Inflammatory macrophage treated with lipopolysaccharide for 1 hour (primary cell): ENCODE data around the gene UBAP1.
"Not testable (repeated sequence)": the region's sequence is repeated elsewhere in the genome, so short reads cannot be mapped to it uniquely, and the experiment has no call there.

Experiments used
- DNase-seq, 2 donors: peaks; one replicate each; pipeline ENCODE4 v3.0.0-alpha.2; 2020 to 2022

Gene UBAP1

DNA sequence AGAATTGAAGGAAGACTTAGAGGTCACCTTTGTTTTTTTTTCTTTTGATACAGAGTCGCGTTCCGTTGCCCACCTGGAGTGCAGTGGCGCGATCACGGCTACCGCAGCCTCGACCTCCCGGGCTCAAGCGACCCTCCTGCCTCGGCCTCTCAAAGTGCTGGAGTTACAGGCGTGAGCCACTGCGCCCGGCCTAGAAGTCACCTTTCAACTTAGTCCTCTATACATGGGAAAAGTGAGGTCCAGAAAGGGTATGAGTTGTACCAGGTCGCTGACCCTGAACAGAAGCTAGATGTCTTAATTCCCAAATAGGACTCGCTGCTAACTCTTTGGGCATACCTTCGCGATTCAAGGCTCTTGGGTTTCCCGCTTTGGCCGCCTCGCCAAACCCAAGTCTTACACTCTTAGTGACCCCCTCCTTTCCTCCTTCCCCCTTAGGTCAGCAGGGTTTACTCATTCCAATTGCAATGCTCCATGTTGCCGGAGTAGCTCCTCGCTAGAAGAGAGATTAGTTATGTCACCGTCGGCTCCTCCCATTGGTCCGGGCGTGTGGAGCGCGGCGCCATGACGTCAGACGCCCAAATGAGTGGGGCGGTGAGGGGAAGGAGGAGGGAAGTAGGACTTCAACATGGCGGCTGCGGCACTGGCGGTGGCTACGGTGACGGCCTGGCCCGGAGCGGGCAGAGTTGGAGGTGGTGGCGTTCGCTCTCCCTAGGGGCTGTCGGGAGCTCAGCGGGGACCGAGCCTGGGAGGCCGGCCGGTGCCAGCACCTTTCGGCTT, at the start of gene UBAP1:
UBAP1 (plus strand) TSS at position 608 of the 777 bp plus-strand sequence. CDS start 41,872 bp downstream, outside the sequence.
- peak; percentile 99 for DNase-seq

DNA sequence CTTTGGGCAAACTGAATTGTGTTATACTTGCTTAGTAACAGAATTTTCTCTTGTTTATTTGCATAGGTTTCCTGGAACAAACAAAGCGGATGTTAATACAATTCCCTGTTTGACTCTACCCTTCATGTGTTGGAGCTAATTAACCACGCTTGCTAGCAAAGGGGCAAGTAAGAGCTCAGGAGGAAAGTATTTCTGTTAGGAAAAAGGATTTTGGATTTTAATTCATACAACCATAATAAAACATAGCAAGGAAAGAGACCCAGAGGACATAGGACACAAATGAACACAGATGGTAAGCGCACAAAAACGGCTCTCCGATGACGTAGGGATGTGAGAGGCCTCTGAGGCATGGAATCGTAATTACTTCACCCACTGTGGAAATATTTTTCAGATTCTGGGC, 47.3 kb upstream of the UBAP1 start:
- DNase-seq = no peak

DNA sequence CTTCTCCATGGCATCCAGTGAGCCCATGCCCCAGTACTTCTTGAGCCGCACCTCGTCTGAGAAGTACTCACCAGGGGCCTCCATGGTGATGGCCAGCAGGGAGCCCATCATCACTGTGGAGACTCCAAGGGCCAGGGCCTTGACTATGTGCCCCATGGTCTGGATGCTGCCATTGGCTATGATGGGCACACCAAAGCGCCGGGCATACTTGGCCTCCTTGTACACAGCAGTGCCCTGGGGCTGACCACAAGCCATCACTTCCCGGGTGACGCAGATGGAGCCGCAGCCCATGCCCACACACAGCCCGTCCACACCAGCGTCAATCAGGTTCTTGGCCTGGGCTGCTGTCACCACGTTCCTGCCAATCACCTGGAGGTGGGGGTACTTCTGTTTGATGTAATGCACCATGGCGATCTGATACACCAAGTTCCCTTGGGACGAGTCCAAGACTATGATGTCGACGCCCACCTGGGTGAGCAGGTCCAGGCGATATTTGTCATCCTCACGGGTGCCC, 45.4 kb upstream of the UBAP1 start:
- no peak for DNase-seq

DNA sequence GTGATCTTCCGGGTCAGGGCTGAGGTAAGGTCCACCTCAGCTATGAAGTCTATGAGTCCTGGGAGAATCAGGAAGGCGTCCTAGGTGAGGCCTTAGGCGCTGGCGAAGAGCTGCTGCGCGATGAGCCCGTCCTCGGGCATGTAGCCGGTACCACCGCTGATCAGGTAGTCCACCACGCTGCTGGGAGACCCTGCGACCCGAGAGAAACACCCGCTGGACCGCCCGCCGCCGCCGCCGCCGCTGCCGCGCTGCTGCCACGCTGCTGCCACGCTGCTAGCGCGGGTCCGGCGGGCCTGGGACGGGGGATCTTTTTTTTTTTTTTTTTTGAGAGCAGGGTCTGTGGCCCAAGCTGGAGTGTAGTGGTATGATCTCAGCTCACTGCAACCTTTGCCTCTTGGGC, 44.3 kb upstream of the UBAP1 start:
- DNase-seq = no peak

DNA sequence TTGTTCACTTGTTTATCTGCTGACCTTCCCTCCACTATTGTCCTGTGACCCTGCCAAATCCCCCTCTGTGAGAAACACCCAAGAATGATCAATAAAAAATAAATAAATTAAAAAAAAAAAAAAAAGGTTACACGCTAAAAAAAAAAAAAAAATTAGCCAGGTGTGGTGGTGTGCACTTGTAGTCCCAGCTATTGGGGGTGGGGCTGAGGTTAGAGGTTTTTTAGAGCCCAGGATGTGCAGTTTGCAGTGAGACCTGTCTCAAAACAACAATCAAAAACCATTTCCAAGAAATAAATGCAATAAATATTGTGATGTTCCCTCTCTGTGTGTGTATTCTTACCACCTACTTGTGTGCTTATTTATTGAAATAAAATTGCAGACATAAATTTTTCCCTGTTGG, 40.2 kb upstream of the UBAP1 start:
- DNase-seq = not testable (repeated sequence)

DNA sequence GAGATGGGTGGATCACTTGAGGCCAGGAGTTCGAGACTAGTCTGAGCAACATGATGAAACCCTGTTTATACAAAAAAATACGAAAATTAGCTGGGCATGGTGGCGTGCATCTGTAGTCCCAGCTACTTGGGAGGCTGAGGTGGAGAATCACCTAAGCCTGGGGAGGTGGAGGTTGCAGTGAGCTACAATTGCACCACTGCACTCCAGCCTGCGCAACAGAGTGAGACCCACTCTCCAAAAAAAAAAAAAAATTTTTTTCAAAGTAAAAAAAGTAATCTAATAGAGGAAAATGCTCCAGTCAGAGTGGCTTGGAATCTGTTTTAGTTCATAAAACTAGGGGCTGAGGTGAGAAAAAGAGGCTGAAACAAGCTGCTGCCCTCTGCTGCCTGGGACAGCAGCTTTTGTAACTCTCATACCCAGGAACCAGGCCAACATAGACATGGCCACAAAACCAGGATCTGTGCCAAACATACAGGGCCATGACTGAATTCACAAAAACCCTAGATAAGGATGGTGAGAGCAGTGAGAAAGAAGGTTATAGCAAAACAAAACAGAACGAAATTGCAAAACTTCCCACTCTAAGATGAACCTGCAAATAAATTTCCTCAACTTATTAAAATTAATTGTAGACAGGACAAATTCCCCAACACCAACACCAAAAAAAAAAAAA, 39.2 kb upstream of the UBAP1 start:
- DNase-seq = no peak

DNA sequence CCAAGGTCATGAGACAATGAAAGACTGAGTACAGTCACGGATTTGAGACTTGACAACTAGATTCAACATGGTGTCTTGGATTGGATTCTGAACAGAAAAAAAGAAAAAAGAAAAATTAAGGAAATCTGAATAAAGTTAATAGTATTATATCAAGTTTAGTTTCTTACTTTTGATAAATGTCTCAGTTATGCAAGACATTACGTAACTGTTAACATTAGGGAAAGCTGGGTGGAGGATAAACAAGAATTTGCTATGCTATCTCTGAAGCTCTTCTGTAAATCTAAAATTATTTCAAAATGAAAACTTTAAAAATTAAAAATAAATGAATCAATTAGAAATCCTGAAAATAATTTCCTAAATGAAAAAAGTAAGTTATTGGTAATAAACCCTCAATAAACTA, 38.0 kb upstream of the UBAP1 start:
- no peak for DNase-seq

DNA sequence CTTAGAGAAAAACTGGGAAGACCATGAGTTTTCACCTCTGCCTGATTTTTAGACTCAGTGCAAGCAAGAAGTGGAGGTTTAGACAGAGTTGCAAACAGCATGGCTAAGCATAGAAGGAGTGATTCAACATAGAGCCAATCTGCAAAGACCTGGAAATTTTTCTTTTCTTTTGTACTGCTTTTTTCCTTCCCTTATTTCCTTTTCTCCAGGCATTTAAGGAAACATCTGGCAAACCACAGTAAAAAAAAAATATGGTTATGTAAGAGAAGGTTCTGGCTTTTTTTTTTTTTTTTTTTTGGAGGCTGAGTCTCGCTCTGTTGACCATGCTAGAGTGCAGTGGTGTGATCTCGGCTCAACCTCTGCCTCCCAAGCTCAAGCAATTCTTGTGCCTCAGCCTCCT, 35.7 kb upstream of the UBAP1 start:
- no peak for DNase-seq

DNA sequence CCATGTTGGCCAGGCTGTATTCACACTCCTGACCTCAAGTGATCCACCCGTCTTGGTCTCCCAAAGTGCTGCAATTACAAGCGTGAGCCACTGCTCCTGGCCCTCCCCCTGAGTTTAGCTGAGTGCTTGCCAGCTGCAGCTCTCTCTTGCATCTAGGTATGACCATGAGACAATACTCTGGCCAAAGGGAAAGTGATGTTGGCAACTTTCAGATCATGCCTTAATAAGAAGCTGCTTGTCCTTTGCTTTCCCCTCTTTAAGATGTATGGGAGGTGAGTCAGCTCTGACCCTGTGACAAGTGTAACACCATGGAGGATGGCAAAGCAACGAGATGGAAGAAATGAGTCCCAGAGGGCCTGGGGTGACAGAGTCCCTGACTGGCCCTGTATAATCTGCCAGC, 33.7 kb upstream of the UBAP1 start:
- DNase-seq = no peak

DNA sequence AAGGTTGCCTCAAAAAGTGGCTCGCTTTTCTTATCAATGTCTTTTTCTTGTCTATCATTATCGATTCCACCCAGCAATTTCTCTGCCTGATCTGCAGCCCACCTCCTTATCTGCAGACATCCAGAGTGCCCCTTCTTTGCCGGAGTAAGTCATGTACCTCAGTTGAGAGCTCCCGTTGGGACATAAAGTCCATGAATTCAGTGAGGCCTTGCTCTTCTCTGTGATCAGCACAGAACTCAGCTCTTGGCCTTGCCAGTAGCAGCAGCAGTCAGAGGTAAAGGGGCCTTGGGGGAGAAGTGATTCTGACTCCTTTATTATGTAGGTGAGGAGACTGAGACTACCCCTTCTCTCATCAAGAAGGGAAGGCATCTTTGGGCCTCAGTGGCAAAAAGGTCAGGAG, 27.4 kb upstream of the UBAP1 start:
- no peak for DNase-seq

DNA sequence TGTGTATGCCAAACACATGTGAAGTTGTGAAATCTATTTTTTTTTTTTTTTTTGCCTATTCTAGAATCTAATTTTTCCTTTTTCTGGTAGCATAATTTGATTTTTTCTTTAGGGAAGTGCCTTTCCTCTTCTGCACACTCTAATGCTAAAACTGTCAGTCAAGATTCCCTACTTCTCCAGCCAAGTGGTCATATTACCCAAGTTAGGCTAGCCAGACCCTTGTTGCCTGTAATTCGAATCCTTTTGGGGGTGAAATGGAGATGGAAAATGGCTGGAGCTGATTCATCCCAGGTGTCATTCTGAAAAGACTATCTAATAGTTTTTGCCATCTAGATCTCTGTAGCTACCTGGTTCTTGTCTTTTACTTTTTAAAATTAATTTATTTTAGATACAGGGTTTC, 24.8 kb upstream of the UBAP1 start:
- DNase-seq = no peak

DNA sequence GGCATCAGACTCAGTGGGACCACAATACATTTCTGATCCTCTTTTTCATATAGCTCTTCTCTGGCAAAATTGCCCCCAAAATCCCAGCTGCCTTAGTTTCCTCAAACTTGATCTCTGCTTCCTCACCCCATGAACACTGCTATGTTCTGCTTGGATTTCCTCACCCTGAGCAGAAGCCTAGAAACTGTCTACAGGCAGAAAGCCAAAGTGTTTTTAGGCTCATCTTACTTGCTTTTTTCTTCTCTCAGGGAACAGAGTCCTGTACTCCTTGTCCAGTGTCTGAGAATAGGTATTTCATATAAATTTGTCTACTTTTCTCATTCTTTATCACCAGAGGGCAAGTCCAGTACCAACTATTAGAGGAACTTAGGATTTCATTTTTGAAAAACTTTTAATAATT, 21.5 kb upstream of the UBAP1 start:
- no peak for DNase-seq

DNA sequence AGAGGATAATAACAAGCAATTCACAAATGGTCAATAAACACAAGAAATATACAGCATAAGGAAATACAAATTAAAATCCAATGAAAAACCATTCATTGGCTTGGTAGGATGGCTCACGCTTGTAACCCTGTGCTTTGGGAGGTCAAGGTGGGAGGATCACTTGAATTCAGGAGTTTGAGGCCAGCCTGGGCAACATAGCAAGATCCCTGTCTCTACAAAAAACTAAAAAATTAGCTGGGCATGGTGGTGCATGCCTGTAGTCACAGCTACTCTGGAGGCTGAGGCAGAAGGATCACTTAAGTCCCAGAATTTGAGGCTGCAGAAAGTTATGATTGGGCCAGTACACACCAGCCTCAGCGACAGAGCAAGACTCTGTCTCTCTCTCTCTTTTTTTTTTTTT, 20.9 kb upstream of the UBAP1 start:
- DNase-seq = no peak

DNA sequence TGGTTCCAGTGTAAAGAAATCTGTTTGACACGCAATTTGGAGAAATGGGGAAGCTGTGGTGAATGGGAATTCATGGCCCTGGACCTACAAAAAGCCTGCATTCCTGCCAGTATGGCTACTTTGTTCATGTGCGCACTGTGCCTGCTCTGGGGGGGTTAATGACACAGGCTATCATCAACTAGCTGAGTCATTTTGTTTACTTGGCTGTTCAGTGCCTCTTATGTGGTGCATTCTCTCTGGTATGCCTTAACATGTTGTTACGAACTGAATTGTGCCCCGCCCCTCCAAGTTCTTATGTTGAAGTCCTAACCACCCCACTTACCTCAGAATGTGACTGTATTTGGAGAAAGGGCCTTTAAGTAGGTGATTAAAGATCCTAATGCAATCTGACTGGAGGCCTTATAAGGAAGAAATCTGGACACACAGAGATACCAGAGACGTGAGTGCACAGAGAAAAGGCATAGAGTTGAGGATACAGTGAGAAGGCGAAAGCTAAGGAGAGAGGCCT, 20.4 kb upstream of the UBAP1 start:
- DNase-seq = no peak

DNA sequence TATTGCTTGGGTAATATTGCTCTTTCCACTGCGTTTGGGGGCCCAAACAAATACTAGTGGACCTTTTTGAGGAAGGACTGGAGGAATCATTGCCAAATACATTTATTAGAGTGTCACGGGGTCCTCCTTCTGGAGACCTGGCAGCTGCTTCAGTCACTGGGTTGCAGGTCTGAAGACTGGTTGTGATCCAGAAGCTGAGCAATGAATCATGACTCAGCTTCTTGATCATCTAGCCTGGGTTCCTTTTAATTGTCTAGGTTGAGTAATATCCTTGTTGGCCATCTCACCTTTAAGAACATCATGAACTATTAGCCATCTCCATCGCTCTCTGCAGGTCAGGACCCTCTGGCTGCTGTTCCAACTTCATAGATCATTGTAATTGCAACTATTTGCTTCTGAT, 15.4 kb upstream of the UBAP1 start:
- no peak for DNase-seq

DNA sequence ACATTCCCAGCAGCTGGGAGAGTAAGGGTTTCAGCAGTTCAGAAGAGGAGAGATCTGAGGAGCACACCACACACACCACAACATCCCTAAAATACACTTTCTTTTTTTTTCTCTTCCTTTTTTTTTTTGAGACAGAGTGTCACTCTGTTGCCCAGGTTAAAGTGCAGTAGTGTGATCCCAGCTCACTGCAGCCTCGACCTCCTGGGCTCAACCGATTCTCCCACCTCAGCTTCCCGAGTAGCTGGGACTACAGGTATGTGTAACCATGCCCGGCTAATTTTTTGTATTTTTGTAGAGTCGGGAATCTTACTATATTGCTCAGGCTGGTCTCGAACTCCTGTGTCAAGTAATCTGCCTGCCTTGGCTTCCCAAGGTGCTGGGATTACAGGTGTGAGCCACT, 9.7 kb upstream of the UBAP1 start:
- no peak for DNase-seq

DNA sequence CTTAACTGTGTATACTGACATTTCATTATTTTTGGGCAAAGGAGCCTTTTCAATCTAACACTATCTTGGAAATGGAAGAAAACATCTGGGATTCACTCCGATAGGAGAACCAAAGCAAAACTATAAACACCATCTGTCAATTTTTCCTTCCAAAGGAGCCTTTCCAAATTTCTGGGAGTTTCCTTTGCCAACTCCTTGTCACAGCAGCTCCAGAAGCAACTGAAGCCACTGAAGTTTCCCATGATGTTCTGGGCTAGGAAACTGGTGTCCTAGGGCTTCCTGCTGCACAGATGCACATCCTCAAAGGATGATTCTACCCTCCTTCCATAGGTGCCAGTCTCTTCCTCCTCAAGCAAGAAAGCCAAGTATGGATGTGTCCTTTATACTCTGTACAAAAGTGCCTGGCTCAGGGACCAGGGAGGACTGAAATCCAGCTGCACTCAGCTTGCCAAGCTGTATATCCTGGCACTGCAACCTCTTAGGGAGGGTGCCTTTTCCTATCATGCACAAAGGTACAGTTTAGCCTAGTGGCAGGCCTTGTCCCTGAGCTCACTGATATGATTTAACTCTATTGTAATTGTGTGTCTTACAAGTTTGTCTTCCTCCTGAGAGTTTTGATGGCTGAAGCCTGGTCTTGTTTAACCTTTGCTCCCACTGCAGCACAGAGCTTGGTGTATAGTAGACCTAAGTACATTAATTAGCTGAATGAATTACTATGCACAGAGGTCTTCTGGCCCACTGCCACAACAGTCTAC, 8.4 kb upstream of the UBAP1 start:
- DNase-seq = no peak

DNA sequence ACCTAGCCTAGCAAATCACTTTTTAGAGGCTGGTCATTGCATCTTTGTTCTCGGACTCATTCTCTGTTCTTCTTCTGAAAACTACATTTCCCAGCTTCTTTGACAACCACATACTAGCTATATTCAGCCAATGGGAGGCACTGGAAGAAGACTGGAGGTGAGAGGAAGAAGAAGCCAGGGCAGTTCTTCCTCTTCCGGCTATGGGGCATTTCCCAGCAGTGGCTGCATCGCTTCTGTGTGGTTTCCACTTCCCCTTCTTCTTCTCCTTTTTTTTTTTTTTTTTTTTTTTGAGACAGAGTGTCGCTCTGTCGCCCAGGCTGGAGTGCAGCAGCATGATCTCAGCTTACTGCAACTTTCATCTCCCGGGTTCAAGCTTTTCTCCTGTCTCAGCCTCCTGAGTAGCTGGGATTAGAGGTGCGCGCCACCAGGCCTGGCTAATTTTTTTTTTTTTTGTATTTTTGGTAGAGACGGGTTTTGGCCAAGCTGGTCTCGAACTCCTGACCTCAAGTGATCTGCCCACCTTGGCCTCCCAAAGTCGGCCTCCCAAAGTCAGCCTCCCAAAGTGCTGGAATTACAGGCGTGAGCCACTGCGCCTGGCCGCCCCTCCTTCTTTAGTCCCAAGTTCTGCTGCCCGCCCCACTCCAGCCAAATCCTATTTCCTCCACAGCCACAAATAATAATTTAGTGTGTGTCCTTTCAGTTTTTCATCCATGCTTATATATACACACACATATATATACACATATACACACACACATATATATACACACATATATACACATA, 6.9 kb upstream of the UBAP1 start:
- DNase-seq = peak; percentile 78 to 79

DNA sequence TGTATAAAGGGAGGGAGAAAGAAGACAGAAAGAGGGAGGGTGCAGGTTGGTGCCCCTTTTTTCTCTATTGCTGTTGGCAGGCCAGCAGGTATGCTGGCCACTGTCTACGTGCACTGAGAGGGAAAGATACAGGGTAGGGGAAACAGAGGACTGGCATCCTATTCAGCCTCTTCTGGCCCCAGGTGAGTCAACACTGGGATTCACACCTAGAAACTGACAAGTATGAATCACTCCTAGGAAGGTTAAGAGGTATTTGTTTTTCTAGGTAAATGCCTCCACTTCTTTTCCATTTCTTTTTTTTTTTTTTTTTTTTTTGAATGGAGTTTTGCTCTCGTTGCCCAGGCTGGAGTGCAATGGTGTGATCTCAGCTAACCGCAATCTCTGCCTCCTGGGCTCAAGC, 2.8 kb upstream of the UBAP1 start:
- no peak for DNase-seq

DNA sequence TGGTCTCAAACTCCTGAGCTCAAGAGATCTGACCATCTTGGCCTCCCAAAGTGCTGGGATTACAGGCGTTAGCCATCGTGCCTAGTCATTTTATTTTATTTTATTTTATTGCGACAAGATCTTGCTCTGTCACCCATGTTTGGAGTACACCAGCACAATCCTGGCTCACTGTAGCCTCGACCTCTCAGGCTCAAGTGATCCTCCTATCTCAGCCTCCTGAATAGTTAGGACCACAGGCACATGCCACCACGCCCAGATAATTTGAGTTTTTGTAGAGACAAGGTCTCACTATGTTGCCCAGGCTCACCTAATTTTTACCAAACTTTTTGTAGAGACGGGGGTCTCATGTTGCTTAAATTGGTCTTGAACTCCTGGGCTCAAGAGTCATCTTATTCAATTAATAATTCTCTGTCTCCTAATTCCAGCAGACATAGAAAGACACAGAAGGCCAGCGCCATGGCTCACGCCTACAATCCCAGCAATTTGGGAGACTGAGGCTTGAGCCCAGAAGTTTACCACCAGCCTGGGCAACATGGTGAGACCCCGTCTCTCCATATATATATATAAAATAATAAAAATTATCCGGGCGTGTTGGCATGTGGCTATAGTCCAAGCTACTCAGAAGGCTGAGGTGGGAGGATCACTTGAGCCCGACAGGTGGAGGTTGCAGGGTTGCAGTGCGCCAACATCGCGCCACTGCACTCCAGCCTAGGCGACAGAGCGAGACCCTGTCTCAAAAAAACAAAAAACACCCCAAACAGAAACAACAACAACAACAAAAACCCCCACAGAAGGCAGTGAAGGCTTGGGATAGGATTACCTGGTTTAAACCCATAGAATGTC, 1.0 kb upstream of the UBAP1 start:
- DNase-seq = no peak
